Measurements from ENCODE around the gene RAP1GAP.
"Not testable (repeated sequence)": the region's sequence is repeated elsewhere in the genome, so short reads cannot be mapped to it uniquely, and the experiment has no call there.

Gene RAP1GAP

GRCh38 chr1:21674957-21675356 lies 5.8 kb upstream of the RAP1GAP start:
- no peak for DNase-seq

- DNase-seq = not testable (repeated sequence)
Measured at GRCh38 chr1:21673853-21674252, 4.7 kb upstream of the RAP1GAP start.

DNA sequence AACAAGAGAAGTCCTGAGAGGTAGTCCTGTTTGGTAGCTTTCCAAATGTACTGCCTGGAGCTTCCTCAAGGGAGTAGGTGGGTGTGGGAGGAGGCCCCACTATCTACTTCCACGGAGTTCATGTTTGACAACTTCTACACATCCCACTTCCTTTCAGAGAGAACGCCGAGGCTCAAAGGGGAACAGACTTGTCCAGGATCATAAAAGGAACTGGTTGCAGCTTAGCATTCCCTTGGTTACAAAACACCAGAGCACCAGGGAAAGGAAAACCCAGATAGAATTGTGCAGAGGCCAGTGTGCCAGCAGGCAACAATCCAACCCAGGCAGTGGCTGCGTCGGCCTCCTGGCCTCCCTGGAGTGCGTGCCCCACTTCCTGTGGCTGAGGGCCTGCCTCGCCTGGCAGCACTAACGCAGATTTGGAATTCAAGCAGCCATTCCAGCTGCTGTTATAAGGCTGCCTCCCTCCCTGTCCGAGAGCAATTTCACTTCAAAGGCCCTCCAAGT lies 4.2 kb upstream of the RAP1GAP start:
- DNase-seq = no peak

GRCh38 chr1:21672478-21673276 lies 3.5 kb upstream of the RAP1GAP start:
- DNase-seq = no peak

- no peak for DNase-seq
Measured at GRCh38 chr1:21671915-21672314, 2.8 kb upstream of the RAP1GAP start.

GRCh38 chr1:21670956-21671902 lies 2.1 kb upstream of the RAP1GAP start:
- DNase-seq = no peak

DNA sequence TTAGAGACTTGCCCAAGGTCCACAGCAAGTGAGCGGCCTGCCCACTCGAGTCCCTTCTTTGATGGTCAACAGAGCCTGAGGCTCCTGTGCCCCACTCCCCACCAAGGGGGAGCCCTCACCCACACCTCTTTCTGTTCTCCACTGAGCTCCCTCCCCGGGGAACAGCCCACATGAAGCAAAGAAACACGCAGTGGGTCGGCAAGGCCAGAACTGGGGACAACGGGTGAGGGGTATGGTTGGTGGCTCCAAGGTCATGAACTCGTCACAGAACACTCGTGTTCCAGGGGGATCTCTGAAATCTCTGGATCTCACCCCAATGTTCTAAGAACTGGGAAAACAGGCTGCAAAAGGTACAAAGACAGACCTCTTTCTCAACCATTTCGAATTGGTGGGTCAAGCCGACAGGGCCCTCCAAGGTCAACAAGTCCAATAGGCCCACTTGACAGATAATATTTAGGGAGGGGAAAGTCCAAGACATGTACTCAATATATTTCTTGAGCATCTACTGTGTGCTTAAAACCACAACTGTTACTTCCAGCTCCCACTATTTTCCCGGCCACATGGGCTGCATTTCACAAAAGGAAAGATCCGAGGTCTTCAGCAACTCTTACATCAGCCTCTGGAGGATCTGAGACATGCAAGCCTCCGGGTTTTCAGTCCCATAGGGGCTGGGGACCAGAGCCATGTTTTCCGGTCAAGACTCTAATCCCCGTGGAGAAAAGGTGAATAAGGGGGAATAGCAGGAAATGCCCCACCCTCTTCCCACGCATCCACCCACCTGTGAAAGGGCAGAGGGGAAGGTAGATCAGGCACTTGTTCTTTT lies 1.1 kb upstream of the RAP1GAP start:
- no peak for DNase-seq

GRCh38 chr1:21668951-21669257 lies 253 bp downstream of the RAP1GAP start:
- no peak for DNase-seq

DNA sequence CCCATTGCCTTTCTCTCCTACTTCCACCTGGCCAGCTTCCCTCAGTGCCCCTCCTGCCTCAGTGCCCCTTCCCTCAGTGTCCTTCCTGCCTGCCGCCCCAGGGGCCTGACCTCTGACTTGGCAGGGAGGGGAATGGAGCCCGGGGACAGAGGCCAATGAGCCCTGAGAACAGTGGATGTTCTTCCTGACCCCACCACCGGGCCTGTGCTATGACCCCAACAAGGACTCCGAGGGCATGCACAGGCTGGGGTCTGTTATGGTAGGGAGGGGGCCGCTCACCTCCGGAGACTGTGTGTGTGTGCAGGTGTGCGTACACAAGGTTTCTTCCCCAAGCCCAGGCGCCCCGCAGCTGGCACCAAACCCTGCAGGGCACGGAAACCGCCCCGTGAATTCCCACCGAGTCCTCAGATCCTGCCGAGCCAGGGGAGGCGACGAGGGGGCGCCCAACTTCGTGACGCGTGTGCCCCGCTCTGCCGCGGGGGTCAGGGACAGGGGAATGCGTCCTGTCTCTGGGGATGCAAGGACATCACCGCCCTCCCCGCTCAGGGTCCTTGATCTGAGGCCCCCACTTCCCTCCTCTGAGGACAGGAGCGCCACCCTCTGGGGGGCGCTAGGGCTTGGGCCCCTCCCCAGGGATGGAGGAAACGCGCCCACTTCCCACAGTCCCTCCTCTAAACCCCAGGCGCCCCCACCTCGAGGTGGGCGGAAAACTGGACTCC lies 766 bp downstream of the RAP1GAP start:
- DNase-seq = no peak

GRCh38 chr1:21667348-21668231 lies 1.6 kb downstream of the RAP1GAP start:
- DNase-seq = no peak

GRCh38 chr1:21666576-21667320 lies 2.4 kb downstream of the RAP1GAP start:
- no peak for DNase-seq

GRCh38 chr1:21665711-21666575 lies 3.2 kb downstream of the RAP1GAP start:
- no peak for DNase-seq

GRCh38 chr1:21664806-21665588 lies 4.2 kb downstream of the RAP1GAP start:
- DNase-seq = no peak

DNA sequence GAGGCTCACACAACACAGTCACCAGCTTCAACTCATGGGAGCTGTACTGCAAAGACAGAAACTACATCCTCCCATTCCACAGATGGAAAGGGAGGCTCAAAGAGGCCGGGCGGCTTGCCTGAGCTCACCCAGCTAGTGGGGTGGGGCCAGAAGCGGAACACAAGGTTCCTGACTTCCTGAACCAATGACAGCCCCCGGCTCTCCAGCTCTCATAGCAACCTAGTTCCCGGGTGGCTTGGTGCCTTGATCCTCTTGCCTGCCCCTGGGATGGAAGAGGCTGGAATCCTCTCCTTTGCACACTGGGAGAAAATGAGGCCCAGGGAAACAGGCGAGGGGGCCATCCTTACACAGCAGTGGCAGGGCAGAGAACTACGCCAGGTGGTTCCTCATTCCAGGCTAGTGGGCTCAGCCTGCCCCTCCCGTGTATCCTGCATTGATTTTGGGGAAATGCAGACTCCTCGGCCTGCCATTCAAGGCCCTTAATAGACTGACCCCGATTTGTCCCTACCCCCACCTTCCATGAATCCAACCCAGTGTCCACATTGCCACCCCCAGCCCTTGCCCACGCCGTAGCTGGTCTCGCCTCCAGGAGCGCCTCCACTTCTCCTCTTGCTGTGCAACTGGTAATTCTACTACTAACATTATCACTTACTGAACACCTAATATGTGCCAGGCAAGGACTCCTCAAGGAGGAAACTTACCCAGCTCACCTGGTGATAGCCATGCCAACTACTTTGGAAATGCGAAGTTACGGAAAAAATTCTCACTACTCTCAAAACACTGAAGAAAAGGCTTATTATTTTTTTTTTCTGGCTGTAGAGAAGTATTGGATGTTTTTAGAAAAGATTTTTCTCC lies 5.0 kb downstream of the RAP1GAP start:
- DNase-seq = no peak

DNA sequence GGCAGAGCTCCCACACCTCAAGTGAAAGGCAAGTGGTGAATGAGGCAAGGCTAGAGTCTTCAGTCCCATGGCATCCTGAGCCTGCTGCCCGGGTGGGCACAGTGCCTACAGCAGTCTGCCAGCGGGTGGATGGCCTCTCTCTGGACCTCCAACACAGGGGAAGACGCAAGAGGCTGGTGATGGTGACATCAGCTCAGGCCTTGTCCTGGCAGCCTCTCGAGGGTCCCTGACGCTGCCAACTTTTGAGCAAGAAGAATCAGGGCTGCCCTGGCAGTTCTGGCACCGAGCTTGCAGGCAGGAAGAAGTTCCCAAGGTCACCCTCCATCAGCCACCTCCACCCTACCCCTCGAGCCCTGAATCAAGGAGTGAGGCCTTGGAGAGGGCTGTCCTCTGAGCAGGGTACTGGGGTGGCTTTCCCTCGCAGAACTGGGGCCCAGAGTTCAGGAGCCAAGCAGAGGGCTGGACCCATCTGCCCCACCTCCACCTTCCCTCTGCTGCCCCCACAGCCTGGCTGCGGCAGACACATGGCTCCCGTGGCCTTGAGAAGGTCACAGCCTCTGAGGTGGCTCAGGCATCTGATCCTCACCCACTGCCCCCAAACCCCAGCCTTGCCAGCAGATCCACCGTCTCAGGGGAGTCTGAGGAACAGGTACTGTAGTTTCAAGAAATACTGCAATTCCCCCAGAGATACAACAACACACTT lies 5.8 kb downstream of the RAP1GAP start:
- no peak for DNase-seq

GRCh38 chr1:21662426-21663247 lies 6.5 kb downstream of the RAP1GAP start:
- DNase-seq = no peak

Measured in T-helper 1 cell (primary cell).